Naive thymus-derived CD8-positive, alpha-beta T cell (primary cell): ENCODE data around the gene PDHA1. TPM values are rescaled to one million over a fixed set of nuclear protein-coding genes. Genes with fewer than 3 reads are reported as not detected.

Source experiments
- ATAC-seq, 2 donors: fragments of 150-1000 bp; cut with Tn5 transposase in 1 of 2; sonication (Bioruptor Pico), chemical (Tn5 transposase) in 1 of 2; 1 replicate in 1 of 2; 2 replicates in 1 of 2; pipeline ENCODE4 v1.10.0; 2021; ENCODE audit warnings: mild to moderate bottlenecking in 2 of 2, moderate library complexity in 2 of 2
- POLR2A ChIA-PET: fragments of 350-600 bp; sonication (Branson Sonifier 250); formaldehyde crosslinking; loops from one replicate; lab custom pipeline; 2021; ENCODE audit warnings: antibody characterized with exemption; lab: Charles Lee
- DNase-seq, 10 donors: peaks; one replicate each; pipeline versions ENCODE4 v3.0.0 to v3.0.0-alpha.2; 2020 to 2022
- H3K27ac Mint-ChIP-seq, 10 donors: one replicate each; pipeline ENCODE4 v1.8.0; 2020 to 2022; ENCODE audit warnings: mild to moderate bottlenecking in 10 of 10, mixed read lengths in 10 of 10, moderate library complexity in 4 of 10, inconsistent platforms in 1 of 10
- H3K27me3 Mint-ChIP-seq, 5 donors: one replicate each; pipeline ENCODE4 v1.8.0; 2021 to 2022; ENCODE audit warnings: mixed read lengths in 5 of 5
- H3K36me3 Mint-ChIP-seq, 3 donors: one replicate each; pipeline ENCODE4 v1.8.0; 2020 to 2022; ENCODE audit warnings: mixed read lengths in 3 of 3, mild to moderate bottlenecking in 2 of 3, inconsistent platforms in 1 of 3
- H3K4me1 Mint-ChIP-seq, 4 donors: one replicate each; pipeline ENCODE4 v1.8.0; 2021 to 2022; ENCODE audit warnings: mixed read lengths in 4 of 4
- H3K4me3 Mint-ChIP-seq, 10 donors: one replicate each; pipeline ENCODE4 v1.8.0; 2020 to 2022; ENCODE audit warnings: mild to moderate bottlenecking in 10 of 10, mixed read lengths in 10 of 10, moderate library complexity in 6 of 10, inconsistent platforms in 1 of 10
- H3K9me3 Mint-ChIP-seq, 9 donors: one replicate each; pipeline ENCODE4 v1.8.0; 2020 to 2022; ENCODE audit warnings: mixed read lengths in 9 of 9, mild to moderate bottlenecking in 3 of 9, inconsistent platforms in 1 of 9, moderate library complexity in 1 of 9
- polyA plus RNA-seq, 3 donors: library from polyadenylated mRNA; unstranded; fragments of 300-500 nt; fragmentation: Illumina TruSeq; gene quantifications; one replicate each; pipeline ENCODE4 v1.2.3, GENCODE V29; 2021
- total RNA-seq, 8 experiments: library from RNA in 2 of 8; stranded (reverse) in 2 of 8; gene quantifications; one replicate each; pipeline ENCODE4 v1.2.3 and lab custom pipeline; 2021 to 2026

PDHA1 gene
- total and polyA plus RNA-seq, 5 experiments from 2014 or later, result 79.5 to 130 (median 85.4) TPM

GRCh38 chrX:19350941-19351384 lies 7.2 kb downstream of the PDHA1 start:
- Mint-ChIP-seq H3K9me3 (no peaks in the 10 kb centered on the region), H3K4me1 (peaks cover 10 to 28% (median 17%) of the 10 kb centered on the region in 4 donors), H3K27me3 (no peaks in the 10 kb centered on the region), H3K27ac (peak overlapping the region in 7 of 10 donors; percentile 33 to 90 (median 80)), H3K4me3 (peak overlapping the region in 1 of 10 donors; percentile 58), H3K36me3 (peaks cover 4 to 59% (median 5%) of the 10 kb centered on the region in 3 donors)
- ATAC-seq, result no peak
- POLR2A ChIA-PET, result no interaction called here
- no peak for DNase-seq

DNA sequence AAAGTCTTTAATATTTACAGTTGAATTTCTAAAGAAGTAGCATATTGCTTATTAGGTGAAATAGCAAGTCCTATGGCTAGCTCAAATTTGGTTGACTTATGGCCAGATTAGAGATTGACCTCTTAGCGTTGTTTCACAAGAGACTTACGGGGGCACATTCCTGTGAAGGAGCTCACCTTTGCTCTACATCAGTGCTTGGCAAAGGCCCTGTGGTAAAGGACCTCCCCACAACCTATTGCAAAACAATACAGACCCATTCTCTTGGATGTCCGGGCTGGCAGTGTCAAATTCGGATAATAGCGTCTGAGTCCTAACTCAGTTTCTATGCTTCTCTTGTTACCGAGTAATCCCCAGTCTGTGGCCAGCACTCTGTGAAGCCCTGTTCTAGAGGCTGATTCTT lies 10.9 kb downstream of the PDHA1 start:
- DNase-seq, result no peak
- peaks cover 4 to 83% (median 5%) of the 10 kb centered on the region in 3 donors for H3K36me3 Mint-ChIP-seq
- H3K4me1 Mint-ChIP-seq, result peaks cover 7 to 19% (median 9%) of the 10 kb centered on the region in 4 donors
- H3K9me3 Mint-ChIP-seq, result no peaks in the 10 kb centered on the region
- no peak overlapping the region for H3K4me3 Mint-ChIP-seq
- H3K27ac Mint-ChIP-seq, result no peak overlapping the region
- no peaks in the 10 kb centered on the region for H3K27me3 Mint-ChIP-seq
- ATAC-seq, result no peak
- POLR2A ChIA-PET, result no interaction called here

- Mint-ChIP-seq H3K4me3 (no peak overlapping the region), H3K36me3 (peaks cover 0 to 80% (median 4%) of the 10 kb centered on the region in 3 donors), H3K27ac (peak overlapping the region in 1 of 10 donors; percentile 53), H3K9me3 (no peaks in the 10 kb centered on the region), H3K4me1 (no peaks in the 10 kb centered on the region), H3K27me3 (no peaks in the 10 kb centered on the region)
- POLR2A ChIA-PET, result no interaction called here
- ATAC-seq (no peak), DNase-seq (no peak)
Measured at GRCh38 chrX:19358521-19358920, 14.8 kb downstream of the PDHA1 start.

GRCh38 chrX:19360903-19361302 lies 17.2 kb downstream of the PDHA1 start:
- no peaks in the 10 kb centered on the region for H3K27me3 Mint-ChIP-seq
- DNase-seq, result no peak
- peak overlapping the region in 1 of 10 donors; percentile 72 for H3K27ac Mint-ChIP-seq
- POLR2A ChIA-PET, result no interaction called here
- H3K36me3 Mint-ChIP-seq, result peaks cover 2 to 82% (median 6%) of the 10 kb centered on the region in 3 donors
- H3K4me1 Mint-ChIP-seq, result no peaks in the 10 kb centered on the region
- ATAC-seq, result no peak
- no peaks in the 10 kb centered on the region for H3K9me3 Mint-ChIP-seq
- H3K4me3 Mint-ChIP-seq, result no peak overlapping the region

DNA sequence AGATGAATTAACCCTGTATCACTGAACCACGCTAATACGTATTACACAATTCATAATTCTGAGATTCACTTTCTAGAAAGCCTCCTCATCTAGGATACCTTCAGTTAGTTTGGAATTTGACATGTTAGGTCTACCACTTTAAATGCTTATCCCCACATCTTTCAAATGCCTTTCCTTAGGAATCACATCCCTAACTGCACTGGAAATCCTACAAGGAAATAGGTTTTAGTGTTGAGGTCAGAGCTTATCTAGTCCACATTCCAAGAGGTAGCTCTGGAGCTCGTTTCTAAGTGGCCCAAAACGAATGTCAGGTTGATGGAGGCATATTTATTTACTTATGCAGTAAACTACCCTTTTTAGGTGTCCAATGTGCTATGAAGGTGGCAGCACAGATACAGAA lies 18.0 kb downstream of the PDHA1 start:
- H3K27ac Mint-ChIP-seq, result peak overlapping the region in 1 of 10 donors; percentile 38
- H3K36me3 Mint-ChIP-seq, result peaks cover 2 to 78% (median 10%) of the 10 kb centered on the region in 3 donors
- no peaks in the 10 kb centered on the region for H3K4me1 Mint-ChIP-seq
- peaks cover 0 to 3% (median 0%) of the 10 kb centered on the region in 9 donors for H3K9me3 Mint-ChIP-seq
- no peaks in the 10 kb centered on the region for H3K27me3 Mint-ChIP-seq
- no peak for ATAC-seq
- no peak for DNase-seq
- POLR2A ChIA-PET, result no interaction called here
- no peak overlapping the region for H3K4me3 Mint-ChIP-seq

DNA sequence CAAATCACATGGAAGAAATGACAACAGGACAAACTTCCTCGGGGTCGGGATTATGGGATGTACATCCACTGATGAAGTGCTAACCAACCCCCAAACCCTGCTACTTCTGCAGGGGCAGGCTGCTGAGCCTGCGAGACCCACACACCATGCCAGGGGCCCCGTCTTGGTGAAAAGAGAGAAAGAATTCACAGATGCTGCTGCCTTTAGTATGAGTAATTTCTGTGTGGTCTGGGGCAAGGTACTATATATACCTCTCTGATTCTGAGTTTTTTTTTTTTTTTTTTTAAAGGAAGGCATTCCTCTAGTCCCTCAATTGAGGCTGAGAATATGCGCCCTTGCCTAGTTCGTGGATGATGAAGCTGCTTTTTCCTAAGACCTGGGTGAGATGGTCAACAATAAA lies 24.8 kb downstream of the PDHA1 start:
- Mint-ChIP-seq H3K4me1 (peaks cover 2 to 10% (median 3%) of the 10 kb centered on the region in 4 donors), H3K27me3 (peaks cover 0 to 2% (median 0%) of the 10 kb centered on the region in 5 donors), H3K9me3 (peaks cover 0 to 4% (median 0%) of the 10 kb centered on the region in 9 donors), H3K36me3 (peaks cover 0 to 19% (median 10%) of the 10 kb centered on the region in 3 donors), H3K27ac (no peak overlapping the region), H3K4me3 (no peak overlapping the region)
- ATAC-seq (no peak), DNase-seq (no peak)
- POLR2A ChIA-PET, result no interaction called here

GRCh38 chrX:19370061-19370460 lies 26.3 kb downstream of the PDHA1 start:
- POLR2A ChIA-PET, result no interaction called here
- peaks cover 0 to 2% (median 0%) of the 10 kb centered on the region in 5 donors for H3K27me3 Mint-ChIP-seq
- H3K4me1 Mint-ChIP-seq, result peaks cover 2 to 10% (median 3%) of the 10 kb centered on the region in 4 donors
- peaks cover 0 to 4% (median 0%) of the 10 kb centered on the region in 9 donors for H3K9me3 Mint-ChIP-seq
- no peak for DNase-seq
- no peak for ATAC-seq
- no peak overlapping the region for H3K27ac Mint-ChIP-seq
- H3K36me3 Mint-ChIP-seq, result peaks cover 0 to 10% (median 9%) of the 10 kb centered on the region in 3 donors
- H3K4me3 Mint-ChIP-seq, result no peak overlapping the region

DNA sequence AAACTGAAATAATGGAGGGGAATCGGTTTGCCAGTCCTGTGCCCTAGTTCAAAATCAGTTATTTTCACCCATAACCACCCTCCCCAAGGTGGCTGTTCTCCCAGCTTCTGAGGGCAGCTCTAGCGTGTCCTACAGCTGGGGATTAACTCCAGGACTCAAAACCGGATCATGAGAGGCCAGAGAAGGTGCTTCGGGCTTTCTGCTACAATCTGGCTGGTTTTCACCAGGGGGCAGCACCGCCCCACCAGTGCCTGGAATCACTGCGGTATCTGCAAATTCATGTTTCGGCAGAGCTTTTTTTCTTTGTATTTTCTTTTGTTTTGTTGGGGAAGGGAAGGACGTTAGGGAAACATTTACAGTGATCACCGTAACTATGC lies 28.4 kb downstream of the PDHA1 start:
- DNase-seq (peak; percentile 43 to 79 (median 54)), ATAC-seq (peak; percentile 86 to 93)
- Mint-ChIP-seq H3K9me3 (peaks cover 0 to 4% (median 0%) of the 10 kb centered on the region in 9 donors), H3K27ac (peak overlapping the region in 6 of 10 donors; percentile 2 to 86 (median 26)), H3K4me1 (peaks cover 2 to 10% (median 3%) of the 10 kb centered on the region in 4 donors), H3K4me3 (peak overlapping the region; percentile 79 to 97 (median 92)), H3K27me3 (peaks cover 0 to 2% (median 0%) of the 10 kb centered on the region in 5 donors), H3K36me3 (no peaks in the 10 kb centered on the region)
- POLR2A ChIA-PET, result interaction anchor here (0.7 kb wide), 1 partner anchor 1717 kb away, joined by 3 read pairs; no protein-coding TSS in a partner anchor

DNA sequence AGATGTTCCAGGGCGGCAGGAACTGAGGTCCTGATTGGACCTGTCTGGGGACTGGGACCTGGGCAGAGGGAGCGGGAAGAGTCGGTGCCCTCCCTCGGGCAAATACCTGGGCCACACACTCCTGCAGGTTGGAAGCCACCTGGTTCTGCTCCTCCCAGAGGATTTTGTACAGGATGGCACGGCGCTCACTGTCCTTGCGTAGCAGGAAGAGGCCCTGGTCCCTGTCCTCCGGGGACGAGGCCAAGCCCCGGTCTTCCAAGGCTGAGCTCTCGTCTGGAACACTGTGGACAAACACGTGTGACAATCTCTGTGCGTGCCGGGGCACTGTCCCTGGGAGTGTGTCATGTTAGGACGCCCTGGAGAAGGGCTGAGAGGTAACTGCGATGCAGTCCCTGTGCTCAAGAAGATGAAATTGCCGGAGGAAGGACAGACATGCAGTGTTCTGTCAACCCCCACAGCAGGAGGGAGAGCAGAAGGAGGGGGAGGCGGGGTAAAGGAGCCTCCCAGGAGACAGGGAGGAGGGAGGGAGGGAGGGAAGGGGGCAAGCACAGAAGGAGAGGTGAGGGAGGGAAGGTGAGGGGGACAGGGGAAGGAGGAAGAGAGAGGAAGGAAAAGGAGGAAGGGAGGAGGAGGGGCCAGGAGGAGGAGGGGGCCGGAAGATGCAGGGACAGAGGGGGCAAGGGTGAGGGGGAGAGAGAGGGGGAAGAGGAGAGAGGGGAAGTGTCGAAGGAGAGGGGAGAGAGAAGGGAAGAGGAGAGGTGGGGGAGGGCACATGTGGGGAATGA lies 29.0 kb downstream of the PDHA1 start:
- Mint-ChIP-seq H3K36me3 (no peaks in the 10 kb centered on the region), H3K27me3 (peaks cover 0 to 2% (median 0%) of the 10 kb centered on the region in 5 donors), H3K4me3 (peak overlapping the region; percentile 79 to 97 (median 92)), H3K9me3 (peaks cover 0 to 4% (median 0%) of the 10 kb centered on the region in 9 donors), H3K27ac (peak overlapping the region in 6 of 10 donors; percentile 12 to 86 (median 37)), H3K4me1 (peaks cover 2 to 10% (median 3%) of the 10 kb centered on the region in 4 donors)
- peak in 1 of 10 donors; percentile 16 for DNase-seq
- POLR2A ChIA-PET, result no interaction called here
- peak; percentile 65 to 66 for ATAC-seq

- POLR2A ChIA-PET, result no interaction called here
- ATAC-seq (no peak), DNase-seq (no peak)
- Mint-ChIP-seq H3K9me3 (peaks cover 0 to 4% (median 0%) of the 10 kb centered on the region in 9 donors), H3K27me3 (peaks cover 0 to 2% (median 0%) of the 10 kb centered on the region in 5 donors), H3K27ac (no peak overlapping the region), H3K4me3 (peak overlapping the region in 7 of 10 donors; percentile 3 to 95 (median 87)), H3K4me1 (peaks cover 2 to 10% (median 3%) of the 10 kb centered on the region in 4 donors), H3K36me3 (no peaks in the 10 kb centered on the region)
Measured at GRCh38 chrX:19373351-19373891, 29.7 kb downstream of the PDHA1 start.

- H3K36me3 Mint-ChIP-seq, result no peaks in the 10 kb centered on the region
- ATAC-seq (no peak), DNase-seq (no peak)
- no peak overlapping the region for H3K27ac Mint-ChIP-seq
- POLR2A ChIA-PET, result no interaction called here
- H3K4me1 Mint-ChIP-seq, result peaks cover 2 to 10% (median 3%) of the 10 kb centered on the region in 4 donors
- H3K9me3 Mint-ChIP-seq, result peaks cover 0 to 5% (median 0%) of the 10 kb centered on the region in 9 donors
- H3K4me3 Mint-ChIP-seq, result no peak overlapping the region
- H3K27me3 Mint-ChIP-seq, result peaks cover 0 to 3% (median 0%) of the 10 kb centered on the region in 5 donors
Measured at GRCh38 chrX:19375546-19375945, 31.8 kb downstream of the PDHA1 start.

DNA sequence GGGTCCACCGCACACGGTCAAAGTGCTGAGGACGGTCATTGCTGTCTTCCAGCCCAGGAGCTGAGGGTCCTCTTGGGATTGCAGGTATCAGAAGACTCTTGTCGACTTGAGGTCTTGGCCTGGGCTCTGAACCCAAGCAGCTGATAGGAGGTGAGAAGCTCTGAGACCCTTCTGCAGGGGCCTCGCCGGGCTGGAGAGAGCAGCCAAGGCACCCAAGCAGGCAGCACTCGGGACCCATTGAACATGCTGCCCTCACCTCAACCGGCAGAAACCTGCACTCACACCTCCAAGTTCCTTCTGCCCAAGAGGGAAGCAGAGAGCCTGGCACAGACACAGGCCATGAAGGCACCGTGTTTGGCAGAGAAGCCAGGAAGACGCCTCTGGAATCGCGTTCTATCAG lies 34.1 kb downstream of the PDHA1 start:
- Mint-ChIP-seq H3K27ac (no peak overlapping the region), H3K27me3 (peaks cover 0 to 12% (median 4%) of the 10 kb centered on the region in 5 donors), H3K4me1 (peaks cover 0 to 2% (median under 1%) of the 10 kb centered on the region in 4 donors), H3K9me3 (peaks cover 0 to 13% (median 0%) of the 10 kb centered on the region in 9 donors), H3K4me3 (no peak overlapping the region), H3K36me3 (no peaks in the 10 kb centered on the region)
- no peak for ATAC-seq
- DNase-seq, result no peak
- POLR2A ChIA-PET, result no interaction called here
